Stimulated activated CD4-positive, alpha-beta T cell treated with anti-CD3 and anti-CD28 coated beads, Interleukin-12 subunit alpha, Interleukin-12 subunit beta, amount 100 ng/mL, for 4 hours (primary cell): ENCODE results near the gene RRAGC.

Experiments
- DNase-seq: peaks from one replicate; pipeline ENCODE4 v3.0.0-alpha.2; 2020

RRAGC gene

GRCh38 chr1:38859561-38860453, at the start of gene RRAGC:
TSS of gene RRAGC (minus strand) at chr1:38859772. CDS start at chr1:38859646, 126 bp downstream.
- peak; percentile 97 for DNase-seq

- DNase-seq, result no peak
These were observed 49.2 kb upstream of the RRAGC start for GRCh38 chr1:38908821-38909220.

- DNase-seq, result no peak
These were observed 46.4 kb upstream of the RRAGC start for GRCh38 chr1:38905985-38906384.

- no peak for DNase-seq
These were observed 40.0 kb upstream of the RRAGC start for GRCh38 chr1:38899560-38899959.

- DNase-seq, result no peak
These were observed 39.2 kb upstream of the RRAGC start for GRCh38 chr1:38898653-38899230.

- DNase-seq, result no peak
These were observed 36.6 kb upstream of the RRAGC start for GRCh38 chr1:38896169-38896568.

GRCh38 chr1:38892976-38893375, 33.4 kb upstream of the RRAGC start:
- no peak for DNase-seq

GRCh38 chr1:38891753-38892152, 32.2 kb upstream of the RRAGC start:
- DNase-seq, result no peak

- no peak for DNase-seq
These were observed 30.0 kb upstream of the RRAGC start for GRCh38 chr1:38889589-38889988.

- DNase-seq, result no peak
These were observed 29.1 kb upstream of the RRAGC start for GRCh38 chr1:38888423-38889333.

- DNase-seq, result no peak
These were observed 25.5 kb upstream of the RRAGC start for GRCh38 chr1:38885092-38885491.

GRCh38 chr1:38881487-38881886, 21.9 kb upstream of the RRAGC start, which contains the start of gene GJA9:
TSS of gene GJA9 (minus strand) at chr1:38881587. CDS start at chr1:38876098, 5,489 bp downstream.
- DNase-seq, result no peak

GRCh38 chr1:38875811-38876210, 16.2 kb upstream of the RRAGC start:
- DNase-seq, result no peak

GRCh38 chr1:38873027-38873969, 13.7 kb upstream of the RRAGC start, which contains the start of gene MYCBP:
TSS of gene MYCBP (minus strand) at chr1:38873348. CDS start at chr1:38873305, 43 bp downstream.
- peak; percentile 95 for DNase-seq

- peak; percentile 31 for DNase-seq
These were observed 12.9 kb upstream of the RRAGC start for GRCh38 chr1:38872401-38873026.

- no peak for DNase-seq
These were observed 11.4 kb upstream of the RRAGC start for GRCh38 chr1:38870996-38871395.

- DNase-seq, result no peak
These were observed 7.6 kb upstream of the RRAGC start for GRCh38 chr1:38867208-38867607.

GRCh38 chr1:38865112-38865715, 5.6 kb upstream of the RRAGC start:
- no peak for DNase-seq

GRCh38 chr1:38860454-38860795, 853 bp upstream of the RRAGC start:
- DNase-seq, result no peak

- peak; percentile 37 for DNase-seq
These were observed 575 bp downstream of the RRAGC start for GRCh38 chr1:38858833-38859560.
